ENCODE measurements around the gene EPHB1. TPM values are rescaled to one million over a fixed set of nuclear protein-coding genes. Genes with fewer than 3 reads are reported as not detected.

EPHB1 gene
- total RNA-seq, 4 donors from 2014 or later = 0.82 to 2.2 (median 1.2) TPM

DNA sequence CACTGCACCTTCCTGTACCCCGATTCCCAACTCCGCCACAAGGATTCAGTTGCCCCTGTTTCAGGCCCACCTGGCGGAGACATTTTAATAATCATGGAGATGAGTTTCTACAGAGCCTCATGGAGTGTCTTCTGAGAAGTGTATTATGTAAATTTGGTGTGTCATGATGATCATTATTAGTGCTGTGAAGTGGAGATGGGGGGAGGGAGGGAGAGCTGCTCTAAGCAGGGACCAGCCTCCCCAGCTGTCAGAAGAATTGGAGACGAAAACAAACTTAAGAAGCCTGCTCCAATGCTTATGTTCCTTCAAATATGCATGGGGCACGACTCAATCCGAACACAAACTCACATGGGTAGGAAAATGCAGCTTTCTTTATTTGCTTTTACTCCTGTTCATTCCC, 127.8 kb downstream of the EPHB1 start:
- DNase-seq = no peak
- Histone ChIP-seq H3K36me3 (no peaks in the 10 kb centered on the region), H3K27me3 (no peaks in the 10 kb centered on the region), H3K4me3 (no peak overlapping the region), H3K27ac (no peak overlapping the region), H3K9me3 (peaks cover 0 to 4% of the 10 kb centered on the region in 2 donors), H3K4me1 (no peaks in the 10 kb centered on the region)
- WGBS, 2 donors (ENCODE audit: low coverage in 1 of 2) = 70 to 81% methylated on average over 3 to 6 of the region's 6 CpGs
- in situ Hi-C loops (cut with MboI; ENCODE audit: low pct_ligation_motif_present in 1 of 4, low pct_unique_long_range_greater_than_20kb in 1 of 4, low sequenced_read_pairs in 3 of 4) = no loop called here
- TF ChIP-seq, protein P1, sequence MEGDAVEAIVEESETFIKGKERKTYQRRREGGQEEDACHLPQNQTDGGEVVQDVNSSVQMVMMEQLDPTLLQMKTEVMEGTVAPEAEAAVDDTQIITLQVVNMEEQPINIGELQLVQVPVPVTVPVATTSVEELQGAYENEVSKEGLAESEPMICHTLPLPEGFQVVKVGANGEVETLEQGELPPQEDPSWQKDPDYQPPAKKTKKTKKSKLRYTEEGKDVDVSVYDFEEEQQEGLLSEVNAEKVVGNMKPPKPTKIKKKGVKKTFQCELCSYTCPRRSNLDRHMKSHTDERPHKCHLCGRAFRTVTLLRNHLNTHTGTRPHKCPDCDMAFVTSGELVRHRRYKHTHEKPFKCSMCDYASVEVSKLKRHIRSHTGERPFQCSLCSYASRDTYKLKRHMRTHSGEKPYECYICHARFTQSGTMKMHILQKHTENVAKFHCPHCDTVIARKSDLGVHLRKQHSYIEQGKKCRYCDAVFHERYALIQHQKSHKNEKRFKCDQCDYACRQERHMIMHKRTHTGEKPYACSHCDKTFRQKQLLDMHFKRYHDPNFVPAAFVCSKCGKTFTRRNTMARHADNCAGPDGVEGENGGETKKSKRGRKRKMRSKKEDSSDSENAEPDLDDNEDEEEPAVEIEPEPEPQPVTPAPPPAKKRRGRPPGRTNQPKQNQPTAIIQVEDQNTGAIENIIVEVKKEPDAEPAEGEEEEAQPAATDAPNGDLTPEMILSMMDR (IDR thresholded peaks at IDR 0.05) = no peak
- TF ChIP-seq POLR2AphosphoS5 (IDR thresholded peaks at IDR 0.05) = no peak
- TF ChIP-seq POLR2A (IDR thresholded peaks at IDR 0.05) = no peak
- TF ChIP-seq EP300 (IDR thresholded peaks at IDR 0.05; ENCODE audit: low read depth) = no peak
- intact Hi-C loops (cut with DNase I; ENCODE audit: low total_unique reads) = no loop called here

DNA sequence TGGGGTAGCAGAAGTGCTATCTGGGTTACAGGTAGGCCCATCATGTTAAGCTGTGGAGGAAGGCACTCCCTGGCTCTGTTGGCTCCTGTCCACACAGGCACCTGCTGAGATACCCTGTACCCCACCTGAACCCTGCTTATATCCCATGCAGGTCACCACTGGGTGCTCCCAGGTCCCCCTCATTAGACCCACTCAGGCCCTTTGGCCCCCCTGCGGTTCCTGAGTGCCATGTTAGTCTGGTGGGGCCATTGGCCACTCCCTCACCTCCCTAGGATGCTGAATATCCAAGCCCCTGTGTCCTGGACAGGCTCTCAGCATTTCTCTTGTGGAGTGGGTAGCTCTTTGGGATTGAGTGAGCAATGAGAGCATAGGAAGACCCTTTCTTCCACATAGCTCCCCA, 128.2 kb downstream of the EPHB1 start:
- intact Hi-C loops (cut with DNase I; ENCODE audit: low total_unique reads) = no loop called here
- Histone ChIP-seq H3K9me3 (peaks cover 0 to 4% of the 10 kb centered on the region in 2 donors), H3K4me3 (no peak overlapping the region), H3K27ac (no peak overlapping the region), H3K36me3 (no peaks in the 10 kb centered on the region), H3K4me1 (no peaks in the 10 kb centered on the region), H3K27me3 (no peaks in the 10 kb centered on the region)
- TF ChIP-seq POLR2AphosphoS5 (IDR thresholded peaks at IDR 0.05) = no peak
- TF ChIP-seq EP300 (IDR thresholded peaks at IDR 0.05; ENCODE audit: low read depth) = no peak
- WGBS, 2 donors (ENCODE audit: low coverage in 1 of 2) = 82% methylated on average over 1 of the region's 1 CpG; no CpG with 5 or more reads in 1 of the 2 donors
- in situ Hi-C loops (cut with MboI; ENCODE audit: low pct_ligation_motif_present in 1 of 4, low pct_unique_long_range_greater_than_20kb in 1 of 4, low sequenced_read_pairs in 3 of 4) = no loop called here
- DNase-seq = no peak

DNA sequence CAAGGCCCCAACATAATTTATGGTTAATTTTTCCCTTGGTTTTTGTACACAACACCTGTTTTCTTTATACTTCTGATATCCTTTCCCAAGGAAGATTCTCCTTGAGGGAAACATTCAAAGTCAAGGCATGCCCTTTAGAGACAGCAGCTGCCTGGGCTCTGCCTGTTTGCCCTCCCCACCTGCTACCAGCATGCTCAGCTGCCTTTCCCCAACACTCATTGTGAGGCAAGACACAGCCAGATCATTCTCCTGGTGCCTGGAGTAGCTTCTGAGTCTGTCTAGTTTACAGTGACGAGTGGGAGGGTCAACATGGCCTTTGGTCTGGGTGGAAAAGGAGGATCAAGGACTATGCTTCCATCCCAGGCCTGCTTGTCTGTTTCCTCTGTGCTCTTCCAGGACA, 132.5 kb downstream of the EPHB1 start:
- TF ChIP-seq EP300 (IDR thresholded peaks at IDR 0.05; ENCODE audit: low read depth) (no peak), POLR2A (IDR thresholded peaks at IDR 0.05) (no peak), POLR2AphosphoS5 (IDR thresholded peaks at IDR 0.05) (no peak)
- TF ChIP-seq, protein P1 (IDR thresholded peaks at IDR 0.05) = no peak
- intact Hi-C loops (cut with DNase I; ENCODE audit: low total_unique reads) = no loop called here

DNA sequence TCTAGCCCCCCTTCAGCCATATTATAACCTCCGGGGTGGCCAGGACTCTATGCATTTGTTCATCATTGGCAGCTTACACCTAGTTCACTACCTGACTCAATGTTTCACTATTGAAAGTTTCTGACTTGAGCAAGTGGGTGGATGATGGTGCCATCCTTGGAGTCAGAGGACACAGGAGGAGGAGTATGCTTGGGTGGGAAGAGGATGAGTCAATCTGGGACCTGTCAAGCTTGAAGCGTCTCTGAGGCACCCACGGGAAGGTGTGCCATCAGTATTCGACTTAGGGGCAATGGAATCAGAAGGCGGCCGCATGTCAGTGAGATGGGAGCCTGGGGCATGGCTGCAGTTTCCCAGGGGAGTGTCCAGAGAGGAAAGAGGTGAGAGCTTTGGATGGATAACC, 133.3 kb downstream of the EPHB1 start:
- H3K4me3 ChIP-seq = no peak overlapping the region
- H3K27me3 ChIP-seq = no peaks in the 10 kb centered on the region
- in situ Hi-C loops (cut with MboI; ENCODE audit: low pct_ligation_motif_present in 1 of 4, low pct_unique_long_range_greater_than_20kb in 1 of 4, low sequenced_read_pairs in 3 of 4) = no loop called here
- intact Hi-C loops (cut with DNase I; ENCODE audit: low total_unique reads) = no loop called here
- H3K27ac ChIP-seq = no peak overlapping the region
- no peak for DNase-seq
- H3K9me3 ChIP-seq = peaks cover 0 to 4% of the 10 kb centered on the region in 2 donors
- no peaks in the 10 kb centered on the region for H3K4me1 ChIP-seq
- TF ChIP-seq POLR2A (IDR thresholded peaks at IDR 0.05) (no peak), EP300 (IDR thresholded peaks at IDR 0.05; ENCODE audit: low read depth) (no peak), POLR2AphosphoS5 (IDR thresholded peaks at IDR 0.05) (no peak)
- TF ChIP-seq, protein P1 (IDR thresholded peaks at IDR 0.05) = no peak
- no peaks in the 10 kb centered on the region for H3K36me3 ChIP-seq
- 73 to 100% methylated on average over 1 to 6 of the region's 6 CpGs for WGBS, 2 donors (ENCODE audit: low coverage in 1 of 2)

More for the DNA sequence above, 132.5 kb downstream of the EPHB1 start:
- Histone ChIP-seq H3K9me3 (peaks cover 0 to 4% of the 10 kb centered on the region in 2 donors), H3K27me3 (no peaks in the 10 kb centered on the region), H3K27ac (no peak overlapping the region), H3K4me1 (no peaks in the 10 kb centered on the region), H3K4me3 (no peak overlapping the region), H3K36me3 (no peaks in the 10 kb centered on the region)
- DNase-seq = no peak
- in situ Hi-C loops (cut with MboI; ENCODE audit: low pct_ligation_motif_present in 1 of 4, low pct_unique_long_range_greater_than_20kb in 1 of 4, low sequenced_read_pairs in 3 of 4) = no loop called here
- 0 to 56% methylated on average over 1 of the region's 1 CpG for WGBS, 2 donors (ENCODE audit: low coverage in 1 of 2)

DNA sequence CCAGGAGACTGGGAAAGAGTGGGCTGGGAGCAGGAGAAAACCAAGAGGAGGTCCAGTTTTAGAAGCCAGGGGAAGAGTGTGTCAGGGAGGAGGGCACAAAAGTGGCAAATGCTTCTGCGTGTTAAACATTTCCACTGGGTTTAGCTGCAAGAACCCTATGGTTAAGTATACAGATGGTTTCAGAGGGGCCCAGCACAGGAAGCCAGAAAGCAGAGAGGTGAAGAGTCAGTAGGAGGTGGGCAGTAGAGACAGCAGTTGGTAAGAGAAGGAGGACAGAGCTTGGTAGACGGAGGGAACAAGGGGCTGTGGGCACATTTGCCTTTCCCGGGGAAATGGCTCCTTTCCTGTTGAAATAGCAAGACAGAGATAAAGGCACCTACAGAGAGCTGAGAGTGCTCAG, 133.8 kb downstream of the EPHB1 start:
- TF ChIP-seq, protein P1 (IDR thresholded peaks at IDR 0.05) = no peak
- no peak for TF ChIP-seq POLR2AphosphoS5 (IDR thresholded peaks at IDR 0.05)
- TF ChIP-seq EP300 (IDR thresholded peaks at IDR 0.05; ENCODE audit: low read depth) = no peak

More for the DNA sequence above, 133.8 kb downstream of the EPHB1 start:
- Histone ChIP-seq H3K9me3 (peaks cover 0 to 4% of the 10 kb centered on the region in 2 donors), H3K27ac (no peak overlapping the region), H3K4me3 (no peak overlapping the region), H3K27me3 (no peaks in the 10 kb centered on the region), H3K4me1 (no peaks in the 10 kb centered on the region), H3K36me3 (no peaks in the 10 kb centered on the region)
- DNase-seq = no peak
- 67 to 88% methylated on average over 3 of the region's 3 CpGs for WGBS, 2 donors (ENCODE audit: low coverage in 1 of 2)
- in situ Hi-C loops (cut with MboI; ENCODE audit: low pct_ligation_motif_present in 1 of 4, low pct_unique_long_range_greater_than_20kb in 1 of 4, low sequenced_read_pairs in 3 of 4) = no loop called here
- intact Hi-C loops (cut with DNase I; ENCODE audit: low total_unique reads) = no loop called here

All from transverse colon (tissue), 4 donors.